Coronary artery (tissue), 2 donors: ENCODE results near the gene MDM2.

ENCODE experiments used
- DNase-seq: peaks from one replicate; pipeline ENCODE4 v3.0.0-alpha.2; 2017; ENCODE audit warnings: low spot score
- H3K27ac ChIP-seq, 2 donors: fragments of 200-600 bp; sonication (generic); one replicate each; pipeline ENCODE4 v1.5.1; 2016 to 2019
- H3K4me3 ChIP-seq: fragments of 200-600 bp; sonication (generic); 2 replicates; pipeline ENCODE4 v1.5.1; 2016; ENCODE audit warnings: mild to moderate bottlenecking, moderate library complexity
- TF ChIP-seq, protein P1 (sequence below): fragments of 200-600 bp; sonication (generic); IDR thresholded peaks from one replicate; pipeline ENCODE4 v1.5.1; 2019; ENCODE audit warnings: antibody characterized with exemption

MDM2 gene

GRCh38 chr12:68896881-68897540 is 89.0 kb downstream of the MDM2 start:
- H3K4me3 ChIP-seq, result no peak overlapping the region
- TF ChIP-seq, protein P1, sequence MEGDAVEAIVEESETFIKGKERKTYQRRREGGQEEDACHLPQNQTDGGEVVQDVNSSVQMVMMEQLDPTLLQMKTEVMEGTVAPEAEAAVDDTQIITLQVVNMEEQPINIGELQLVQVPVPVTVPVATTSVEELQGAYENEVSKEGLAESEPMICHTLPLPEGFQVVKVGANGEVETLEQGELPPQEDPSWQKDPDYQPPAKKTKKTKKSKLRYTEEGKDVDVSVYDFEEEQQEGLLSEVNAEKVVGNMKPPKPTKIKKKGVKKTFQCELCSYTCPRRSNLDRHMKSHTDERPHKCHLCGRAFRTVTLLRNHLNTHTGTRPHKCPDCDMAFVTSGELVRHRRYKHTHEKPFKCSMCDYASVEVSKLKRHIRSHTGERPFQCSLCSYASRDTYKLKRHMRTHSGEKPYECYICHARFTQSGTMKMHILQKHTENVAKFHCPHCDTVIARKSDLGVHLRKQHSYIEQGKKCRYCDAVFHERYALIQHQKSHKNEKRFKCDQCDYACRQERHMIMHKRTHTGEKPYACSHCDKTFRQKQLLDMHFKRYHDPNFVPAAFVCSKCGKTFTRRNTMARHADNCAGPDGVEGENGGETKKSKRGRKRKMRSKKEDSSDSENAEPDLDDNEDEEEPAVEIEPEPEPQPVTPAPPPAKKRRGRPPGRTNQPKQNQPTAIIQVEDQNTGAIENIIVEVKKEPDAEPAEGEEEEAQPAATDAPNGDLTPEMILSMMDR, result no peak
- DNase-seq, result no peak
- no peak overlapping the region for H3K27ac ChIP-seq

DNA sequence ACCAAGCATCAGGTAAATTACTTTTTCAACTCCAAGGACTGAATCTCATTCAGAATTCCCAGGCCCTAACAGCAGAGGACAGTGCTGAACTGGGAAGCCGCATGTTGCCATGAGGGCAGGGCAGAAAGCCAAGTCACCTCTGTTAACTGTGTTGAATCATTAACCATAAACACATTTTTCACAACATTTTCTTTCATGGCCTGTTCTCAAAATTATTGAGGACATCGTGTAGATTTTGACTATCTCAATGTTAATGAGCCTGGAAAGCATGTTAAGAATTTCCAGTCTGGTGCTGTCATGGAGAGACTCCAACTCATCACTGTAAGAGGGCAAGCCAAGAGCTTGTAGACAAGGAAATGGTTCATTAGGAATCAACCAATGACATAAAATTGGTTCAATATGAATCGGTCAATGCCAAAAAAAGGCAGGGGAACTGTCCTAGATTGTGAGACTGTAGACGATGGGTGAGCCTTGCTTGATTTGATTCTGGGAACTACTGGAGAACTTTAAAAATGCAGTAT is 91.3 kb downstream of the MDM2 start:
- TF ChIP-seq, protein P1, result no peak
- Histone ChIP-seq H3K27ac (no peak overlapping the region), H3K4me3 (no peak overlapping the region)
- no peak for DNase-seq

DNA sequence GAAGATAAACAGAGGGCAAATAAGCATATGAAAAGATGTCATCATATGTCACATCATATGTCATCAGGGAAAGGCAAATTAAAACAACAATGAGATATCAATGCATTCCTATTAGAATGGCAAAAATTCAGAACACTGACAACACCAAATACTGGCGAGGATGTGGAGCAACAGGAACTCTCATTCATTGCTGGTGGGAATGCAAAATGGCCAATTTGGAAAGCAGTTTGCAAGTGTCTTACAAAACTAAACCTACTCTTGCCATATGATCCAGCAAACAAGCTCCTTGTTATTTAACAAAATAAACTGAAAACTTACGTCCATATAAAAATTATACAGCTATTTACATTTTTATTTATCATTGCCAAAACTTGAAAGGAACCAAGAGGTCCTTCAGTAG is 92.3 kb downstream of the MDM2 start:
- H3K4me3 ChIP-seq, result no peak overlapping the region
- DNase-seq, result no peak
- H3K27ac ChIP-seq, result no peak overlapping the region
- TF ChIP-seq, protein P1, result no peak
